GM12864 (cell line): ENCODE results near the gene RTN4R.

ENCODE experiments used
- DNase-seq: peaks from one replicate; pipeline ENCODE4 v3.0.0-alpha.2; 2011; ENCODE audit warnings: low read depth
- H3K4me3 ChIP-seq: 2 replicates; pipeline ENCODE4 v1.5.1; 2011; ENCODE audit warnings: mild to moderate bottlenecking, low read depth, low read length, control low read depth
- TF ChIP-seq, protein P1 (sequence below): IDR thresholded peaks from 2 replicates; pipeline ENCODE4 v1.5.1; 2011; ENCODE audit warnings: low read depth, mild to moderate bottlenecking, moderate library complexity, low read length, control low read depth, inconsistent platforms; ENCODE audit errors: missing control alignments

RTN4R gene

DNA sequence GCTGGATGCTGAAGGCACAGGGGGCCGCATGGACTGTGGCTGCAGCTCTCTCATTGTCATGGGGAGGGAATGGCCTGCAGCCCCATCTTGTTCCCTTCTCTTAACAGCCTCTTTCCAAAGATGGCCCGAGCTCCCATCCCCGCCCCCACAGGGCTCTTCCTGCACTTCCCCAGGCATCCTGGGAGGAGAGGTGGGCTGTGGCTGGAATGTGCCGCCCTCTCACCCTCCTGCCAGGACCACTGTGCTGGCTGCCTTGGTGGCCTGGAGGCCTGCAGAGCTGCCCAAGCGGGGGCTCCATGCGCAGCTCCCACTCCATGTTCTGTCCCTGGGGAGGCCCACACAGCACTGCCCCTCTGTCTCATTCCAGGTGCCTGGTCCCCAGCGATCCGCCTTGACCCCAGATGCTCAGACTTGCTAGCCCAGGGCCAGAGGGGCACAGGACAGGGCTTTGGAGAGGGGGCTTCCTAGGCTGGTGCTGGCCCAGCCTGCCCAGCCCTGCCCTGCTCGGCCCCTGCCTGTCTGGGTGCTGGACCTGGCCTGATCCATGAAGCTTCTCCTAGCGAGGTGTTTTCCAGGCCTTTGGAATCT is 56.6 kb downstream of the RTN4R start:
- TF ChIP-seq, protein P1, sequence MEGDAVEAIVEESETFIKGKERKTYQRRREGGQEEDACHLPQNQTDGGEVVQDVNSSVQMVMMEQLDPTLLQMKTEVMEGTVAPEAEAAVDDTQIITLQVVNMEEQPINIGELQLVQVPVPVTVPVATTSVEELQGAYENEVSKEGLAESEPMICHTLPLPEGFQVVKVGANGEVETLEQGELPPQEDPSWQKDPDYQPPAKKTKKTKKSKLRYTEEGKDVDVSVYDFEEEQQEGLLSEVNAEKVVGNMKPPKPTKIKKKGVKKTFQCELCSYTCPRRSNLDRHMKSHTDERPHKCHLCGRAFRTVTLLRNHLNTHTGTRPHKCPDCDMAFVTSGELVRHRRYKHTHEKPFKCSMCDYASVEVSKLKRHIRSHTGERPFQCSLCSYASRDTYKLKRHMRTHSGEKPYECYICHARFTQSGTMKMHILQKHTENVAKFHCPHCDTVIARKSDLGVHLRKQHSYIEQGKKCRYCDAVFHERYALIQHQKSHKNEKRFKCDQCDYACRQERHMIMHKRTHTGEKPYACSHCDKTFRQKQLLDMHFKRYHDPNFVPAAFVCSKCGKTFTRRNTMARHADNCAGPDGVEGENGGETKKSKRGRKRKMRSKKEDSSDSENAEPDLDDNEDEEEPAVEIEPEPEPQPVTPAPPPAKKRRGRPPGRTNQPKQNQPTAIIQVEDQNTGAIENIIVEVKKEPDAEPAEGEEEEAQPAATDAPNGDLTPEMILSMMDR: no peak
- H3K4me3 ChIP-seq: no peak overlapping the region
- DNase-seq: no peak

DNA sequence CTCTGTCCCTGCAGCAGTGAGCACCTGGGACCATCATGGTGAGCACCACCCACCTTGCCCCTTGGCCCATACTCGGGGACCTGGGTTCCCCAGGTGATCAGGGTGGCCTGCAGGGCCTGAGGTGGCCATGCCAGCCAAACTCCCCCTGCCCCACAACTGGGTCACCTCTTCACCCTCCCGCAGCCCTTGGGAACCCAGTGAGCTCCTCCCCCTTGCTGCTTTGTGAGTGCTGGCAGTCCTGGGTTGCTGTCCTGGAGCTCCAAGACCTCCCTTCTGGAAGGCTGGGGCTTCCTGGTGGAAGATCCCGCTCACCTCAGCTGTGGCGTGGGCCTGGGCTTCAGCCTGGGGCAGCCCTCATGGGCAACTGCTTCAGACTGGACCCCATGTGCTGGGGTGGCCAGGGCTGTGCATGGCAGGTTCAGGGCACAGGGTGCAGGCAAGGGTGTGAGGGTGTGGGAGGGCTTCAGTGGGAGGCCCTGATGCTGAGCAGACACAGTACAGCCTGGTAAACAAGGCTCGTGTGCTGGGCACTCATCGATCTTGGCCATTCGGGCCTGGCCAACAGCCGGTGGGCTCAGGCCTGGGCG is 57.6 kb downstream of the RTN4R start:
- H3K4me3 ChIP-seq: no peak overlapping the region
- TF ChIP-seq, protein P1: no peak
- no peak for DNase-seq

DNA sequence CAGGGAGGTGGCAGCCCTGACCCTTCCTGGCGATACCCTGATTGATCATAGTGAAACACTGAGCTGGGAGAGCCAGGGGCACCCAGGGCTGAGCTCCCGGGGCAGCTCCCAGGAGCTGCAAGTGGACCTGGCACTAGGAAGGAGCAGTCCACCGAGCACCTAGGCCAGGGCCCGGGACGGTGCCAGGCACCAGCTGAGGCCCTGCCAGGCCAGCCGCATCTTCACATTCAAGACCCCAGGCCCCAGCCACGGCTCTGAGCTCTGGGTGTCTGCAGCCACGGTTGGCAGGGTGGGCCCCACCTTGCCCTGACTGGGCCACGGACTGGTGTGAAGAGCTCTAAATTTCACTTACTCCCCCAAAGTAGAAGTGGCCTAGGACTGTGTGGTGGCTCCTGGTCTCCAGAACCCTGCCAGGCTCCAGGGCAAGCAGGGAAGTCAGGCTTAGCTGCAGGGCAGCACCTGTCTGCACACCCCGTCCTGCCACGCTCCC is 58.3 kb downstream of the RTN4R start:
- DNase-seq: no peak
- TF ChIP-seq, protein P1: no peak
- H3K4me3 ChIP-seq: no peak overlapping the region

DNA sequence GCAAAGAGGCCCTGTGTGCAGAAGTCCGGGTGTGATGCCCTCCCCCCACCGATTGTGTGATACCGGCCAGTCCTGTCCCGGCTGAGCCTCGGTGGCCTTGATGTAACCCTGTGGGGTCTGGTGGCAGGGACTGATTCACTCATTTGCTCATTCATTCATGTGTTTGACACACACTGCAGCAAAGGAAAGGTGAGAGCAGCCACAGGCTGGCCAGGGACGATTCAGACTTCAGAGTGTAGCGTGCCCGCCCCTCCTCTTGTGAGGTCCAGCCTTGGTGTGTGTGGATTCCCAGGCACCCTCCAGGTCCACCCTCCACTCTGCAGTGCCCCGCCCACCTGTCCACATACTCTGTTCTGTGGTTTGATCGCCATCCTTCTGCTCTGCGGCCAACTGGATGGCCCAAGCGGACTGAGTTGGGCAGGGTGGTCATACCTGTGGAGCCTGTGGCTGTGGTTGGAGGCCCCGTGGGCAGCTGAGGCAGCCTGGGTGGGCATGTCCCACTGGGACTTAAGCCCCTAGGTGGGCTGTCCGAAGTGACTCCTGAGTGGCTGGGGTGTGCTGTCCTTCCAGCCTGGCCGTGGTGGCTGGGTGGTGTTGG is 59.3 kb downstream of the RTN4R start:
- no peak for DNase-seq
- TF ChIP-seq, protein P1: no peak
- H3K4me3 ChIP-seq: no peak overlapping the region

DNA sequence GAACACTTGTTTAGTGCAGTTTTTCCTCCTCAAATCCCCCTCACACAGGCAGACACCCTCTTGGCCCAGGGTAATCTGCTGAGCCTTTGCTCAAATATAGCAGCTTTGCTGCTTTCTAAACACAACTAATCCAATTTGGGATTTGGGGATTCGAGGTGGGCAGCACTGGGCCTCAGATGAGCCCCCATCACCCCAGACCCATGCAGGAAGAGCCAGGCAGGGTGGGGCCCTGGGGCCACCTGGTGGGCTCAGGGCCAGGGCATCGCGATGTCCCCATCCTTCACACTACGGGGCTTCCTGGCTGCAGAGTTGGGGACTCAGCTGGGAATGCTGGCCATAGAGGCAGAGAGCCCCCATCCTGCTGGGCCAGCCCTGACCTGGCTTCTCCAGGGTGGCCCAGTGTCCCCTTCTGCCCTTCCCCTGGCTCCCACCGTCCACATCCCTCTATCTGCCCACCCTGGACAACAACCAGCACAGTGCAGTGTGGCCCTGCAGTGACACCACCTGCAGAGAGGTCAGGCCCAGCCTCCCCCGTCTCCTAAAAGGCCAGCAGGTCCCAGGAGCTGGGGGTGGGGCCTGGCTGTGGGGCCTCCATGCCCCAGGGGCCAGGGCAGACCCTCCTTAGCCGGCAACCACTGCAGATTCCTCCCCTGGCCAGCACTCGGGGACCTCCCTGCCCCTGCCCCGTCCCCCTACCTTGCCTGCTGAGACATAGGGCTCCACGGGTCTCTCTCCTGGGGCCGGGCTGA is 60.7 kb downstream of the RTN4R start:
- TF ChIP-seq, protein P1: no peak
- no peak for DNase-seq
- H3K4me3 ChIP-seq: peak overlapping the region; percentile 87

DNA sequence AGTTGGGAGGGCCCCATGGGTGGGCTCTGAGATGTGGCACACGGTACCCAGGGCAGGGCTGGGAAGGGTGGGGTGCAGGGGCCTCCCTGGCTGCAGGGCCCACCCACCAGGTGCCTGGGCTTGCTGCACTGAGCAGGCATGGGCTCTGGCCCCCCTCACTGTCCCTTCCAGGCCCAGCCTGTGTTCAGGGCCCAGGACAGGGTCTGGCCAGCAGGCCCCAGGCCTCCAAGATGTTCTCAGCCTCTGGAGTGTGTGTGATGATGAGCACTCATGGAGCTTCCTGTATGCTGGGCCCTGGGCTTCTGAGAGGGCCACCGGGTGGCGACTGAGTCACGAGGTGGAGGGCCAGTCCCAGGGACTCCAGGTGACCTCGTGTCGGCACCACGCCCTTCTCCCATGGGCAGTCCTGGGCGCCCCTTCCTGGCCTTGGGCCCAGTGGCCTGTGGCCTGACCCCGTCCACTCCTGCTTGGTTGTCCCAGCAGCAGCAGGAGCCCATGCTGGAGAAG is 61.4 kb downstream of the RTN4R start:
- TF ChIP-seq, protein P1: no peak
- DNase-seq: no peak
- H3K4me3 ChIP-seq: peak overlapping the region; percentile 87
